ENCODE results near the gene MMS22L. TPM values are rescaled to one million over a fixed set of nuclear protein-coding genes. Genes with fewer than 3 reads are reported as not detected.

The MMS22L gene
- total and polyA plus RNA-seq, 2 experiments from 2014 or later = 2.7 to 10.1 TPM

- DNase-seq (ENCODE audit: low spot score) = no peak
- Histone ChIP-seq H3K27me3 (no peaks in the 10 kb centered on the region), H3K79me2 (no peaks in the 10 kb centered on the region), H3K9me2 (replicated peaks; ENCODE audit: insufficient read depth) (no peaks in the 10 kb centered on the region), H3K9me3 (ENCODE audit: low read depth) (no peaks in the 10 kb centered on the region), H3K4me3 (no peak overlapping the region), H2AFZ (no peak overlapping the region), H3K4me1 (ENCODE audit: insufficient read depth) (no peaks in the 10 kb centered on the region), H3K36me3 (replicated peaks; ENCODE audit: insufficient read depth, low read depth) (no peaks in the 10 kb centered on the region), H4K20me1 (ENCODE audit: insufficient read depth, poor library complexity, severe bottlenecking) (no peaks in the 10 kb centered on the region), H3K27ac (no peak overlapping the region), H3K4me2 (no peak overlapping the region)
- TF ChIP-seq CTCF (IDR thresholded peaks at IDR 0.05; ENCODE audit: poor library complexity) = no peak
- TF ChIP-seq EZH2 (IDR thresholded peaks at IDR 0.05; ENCODE audit: borderline replicate concordance) = no peak
- TF ChIP-seq EZH2phosphoT487 (IDR thresholded peaks at IDR 0.05; ENCODE audit: low read depth, severe bottlenecking, unreplicated experiment) = no peak
Measured at GRCh38 chr6:97316978-97317377, 34.0 kb upstream of the MMS22L start.

GRCh38 chr6:97312241-97312640 is 29.2 kb upstream of the MMS22L start:
- no peaks in the 10 kb centered on the region for H3K4me1 ChIP-seq (ENCODE audit: insufficient read depth)
- no peaks in the 10 kb centered on the region for H3K9me2 ChIP-seq (replicated peaks; ENCODE audit: insufficient read depth)
- H3K4me3 ChIP-seq = no peak overlapping the region
- WGBS (ENCODE audit: low lambda C conversion rate, missing lambda C conversion rate) = 50% methylated on average over 1 of the region's 1 CpG
- no peak for DNase-seq (ENCODE audit: low spot score)
- H2AFZ ChIP-seq = no peak overlapping the region
- no peaks in the 10 kb centered on the region for H3K36me3 ChIP-seq (replicated peaks; ENCODE audit: insufficient read depth, low read depth)
- H4K20me1 ChIP-seq (ENCODE audit: insufficient read depth, poor library complexity, severe bottlenecking) = no peaks in the 10 kb centered on the region
- no peak overlapping the region for H3K4me2 ChIP-seq
- H3K27ac ChIP-seq = no peak overlapping the region
- no peaks in the 10 kb centered on the region for H3K9me3 ChIP-seq (ENCODE audit: low read depth)
- H3K27me3 ChIP-seq = no peaks in the 10 kb centered on the region
- no peak for TF ChIP-seq EZH2 (IDR thresholded peaks at IDR 0.05; ENCODE audit: borderline replicate concordance)
- TF ChIP-seq CTCF (IDR thresholded peaks at IDR 0.05; ENCODE audit: poor library complexity) = no peak
- no peak for TF ChIP-seq EZH2phosphoT487 (IDR thresholded peaks at IDR 0.05; ENCODE audit: low read depth, severe bottlenecking, unreplicated experiment)
- H3K79me2 ChIP-seq = no peaks in the 10 kb centered on the region

- Histone ChIP-seq H3K36me3 (replicated peaks; ENCODE audit: insufficient read depth, low read depth) (no peaks in the 10 kb centered on the region), H3K27ac (no peak overlapping the region), H2AFZ (no peak overlapping the region), H3K4me1 (ENCODE audit: insufficient read depth) (no peaks in the 10 kb centered on the region), H4K20me1 (ENCODE audit: insufficient read depth, poor library complexity, severe bottlenecking) (no peaks in the 10 kb centered on the region), H3K4me2 (no peak overlapping the region), H3K9me2 (replicated peaks; ENCODE audit: insufficient read depth) (no peaks in the 10 kb centered on the region), H3K79me2 (no peaks in the 10 kb centered on the region), H3K9me3 (ENCODE audit: low read depth) (no peaks in the 10 kb centered on the region), H3K4me3 (no peak overlapping the region), H3K27me3 (no peaks in the 10 kb centered on the region)
- 59% methylated on average over 1 of the region's 1 CpG for WGBS (ENCODE audit: low lambda C conversion rate, missing lambda C conversion rate)
- no peak for TF ChIP-seq CTCF (IDR thresholded peaks at IDR 0.05; ENCODE audit: poor library complexity)
- TF ChIP-seq EZH2phosphoT487 (IDR thresholded peaks at IDR 0.05; ENCODE audit: low read depth, severe bottlenecking, unreplicated experiment) = no peak
- TF ChIP-seq EZH2 (IDR thresholded peaks at IDR 0.05; ENCODE audit: borderline replicate concordance) = no peak
- no peak for DNase-seq (ENCODE audit: low spot score)
Measured at GRCh38 chr6:97306544-97307320, 23.7 kb upstream of the MMS22L start.
